Stimulated activated CD4-positive, alpha-beta T cell treated with anti-CD3 and anti-CD28 coated beads, Interleukin-15, amount 100 ng/mL, for 48 hours (primary cell): ENCODE measurements around the gene TMEM190.

Source experiments
- DNase-seq, 2 donors: peaks; one replicate each; pipeline ENCODE4 v3.0.0-alpha.2; 2020; ENCODE audit warnings: low read depth in 2 of 2

The TMEM190 gene

DNA sequence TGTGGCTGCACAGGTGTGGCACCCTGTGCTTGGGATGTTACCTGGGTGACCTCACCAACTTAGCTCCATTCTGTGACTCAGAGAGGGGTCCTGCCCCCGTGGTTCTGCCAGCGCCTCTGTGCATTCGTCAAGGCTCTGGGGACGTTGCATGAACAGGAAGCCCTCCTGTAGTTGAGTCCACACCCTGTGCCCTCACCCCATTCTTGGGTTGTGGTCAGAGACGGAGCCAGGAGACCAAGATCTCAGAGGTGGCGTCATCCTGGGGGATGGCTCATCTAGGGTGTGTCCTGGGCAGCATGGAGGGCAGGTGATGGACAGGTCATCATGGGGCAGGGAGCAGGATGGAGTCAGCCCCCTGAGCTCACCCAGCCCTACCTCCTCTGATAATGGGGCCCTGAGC lies 24.6 kb upstream of the TMEM190 start:
- no peak for DNase-seq

DNA sequence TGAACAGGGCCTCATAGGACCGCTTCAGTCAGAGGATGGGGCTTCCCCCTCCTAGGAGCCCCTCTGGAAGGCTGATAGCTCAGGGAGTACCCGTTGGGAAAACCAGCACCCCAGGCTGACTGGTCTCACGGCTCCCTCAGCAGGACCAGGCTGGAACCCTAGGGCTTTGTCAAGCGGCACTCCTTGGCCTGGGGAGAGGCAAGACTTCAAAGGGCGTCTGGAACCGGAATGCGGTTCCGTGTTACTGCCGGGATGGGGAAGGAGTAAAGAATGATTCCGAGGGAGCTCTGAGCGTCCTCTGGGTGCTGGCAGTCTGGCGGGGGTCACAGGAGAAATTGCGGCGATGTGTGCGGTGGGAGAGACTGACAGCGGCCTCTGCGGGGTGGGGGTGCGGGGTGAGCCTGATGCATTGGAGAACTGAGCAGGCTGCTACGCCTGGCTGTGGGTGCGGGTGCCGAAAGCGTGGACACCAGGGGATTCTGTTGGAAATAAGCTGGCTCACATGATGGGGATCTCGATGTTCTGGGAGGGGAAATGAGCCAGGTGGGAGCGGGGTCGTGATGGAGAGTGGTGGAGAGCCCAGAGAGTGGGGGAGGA lies 24.0 kb upstream of the TMEM190 start:
- DNase-seq, result no peak

DNA sequence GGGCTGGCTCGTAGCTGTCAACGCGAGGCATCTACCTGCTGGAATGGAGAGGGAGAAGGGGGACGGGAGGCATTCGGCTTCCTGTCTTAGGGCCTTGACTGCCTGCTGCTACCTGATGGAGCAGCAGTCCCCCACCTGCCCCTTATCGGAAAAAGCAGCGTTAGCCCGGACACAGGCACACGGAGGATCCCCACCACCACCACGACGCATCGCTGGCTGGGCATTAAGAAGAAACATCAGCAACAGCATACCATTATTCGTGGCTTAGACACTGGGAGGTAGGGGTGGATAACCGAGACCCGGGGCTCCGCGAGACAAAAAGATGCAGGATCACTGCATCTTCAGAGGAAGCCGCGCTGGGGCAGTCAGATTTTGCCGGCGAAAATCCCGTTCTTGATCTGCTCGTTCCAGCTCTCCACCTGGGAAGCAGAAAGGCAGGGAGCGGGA lies 23.2 kb upstream of the TMEM190 start:
- DNase-seq, result no peak

DNA sequence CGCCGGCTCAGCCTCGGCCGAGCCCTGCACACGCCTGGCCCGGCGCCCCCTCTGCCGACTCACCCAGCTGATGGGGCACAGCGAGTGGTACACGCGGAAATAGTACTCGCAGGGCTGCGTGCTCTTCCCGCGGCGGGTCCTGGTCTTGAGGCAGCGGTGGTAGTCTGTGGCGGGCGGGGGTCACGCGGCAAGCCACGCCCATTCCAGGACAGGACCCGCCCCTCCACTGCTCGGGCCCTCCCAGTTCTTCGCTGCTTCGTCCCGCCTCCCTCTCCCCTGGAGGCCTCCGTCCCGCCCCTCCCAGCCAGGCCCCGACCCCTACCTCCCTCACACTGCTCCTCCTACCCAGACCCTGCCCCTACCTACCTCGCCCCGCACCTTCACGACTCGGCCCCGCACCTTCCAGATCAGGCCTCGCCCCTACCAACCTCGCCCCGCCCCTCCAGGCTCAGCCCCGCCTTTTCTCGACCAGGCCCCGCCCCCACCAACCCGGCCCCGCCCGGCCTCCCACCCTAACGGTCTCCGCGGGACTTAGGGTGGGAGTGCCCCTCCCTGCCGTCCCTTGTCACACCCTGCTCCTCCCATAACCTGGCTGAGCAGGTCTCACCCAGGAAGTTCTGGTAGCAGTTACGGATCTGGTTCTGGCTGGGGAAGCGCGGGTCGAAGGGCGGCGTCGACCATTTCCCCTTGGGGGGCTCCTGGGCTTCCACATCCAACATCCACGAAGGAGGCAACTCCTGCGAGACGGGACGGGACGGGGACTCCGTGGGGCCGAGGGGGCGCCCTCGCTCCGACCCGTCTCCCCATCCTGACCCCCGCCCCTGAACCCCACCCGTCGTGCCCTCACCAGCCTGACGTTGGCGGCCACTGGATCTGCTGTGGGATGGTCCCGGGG lies 22.6 kb upstream of the TMEM190 start:
- DNase-seq, result peak in 1 of 2 donors; percentile 36

DNA sequence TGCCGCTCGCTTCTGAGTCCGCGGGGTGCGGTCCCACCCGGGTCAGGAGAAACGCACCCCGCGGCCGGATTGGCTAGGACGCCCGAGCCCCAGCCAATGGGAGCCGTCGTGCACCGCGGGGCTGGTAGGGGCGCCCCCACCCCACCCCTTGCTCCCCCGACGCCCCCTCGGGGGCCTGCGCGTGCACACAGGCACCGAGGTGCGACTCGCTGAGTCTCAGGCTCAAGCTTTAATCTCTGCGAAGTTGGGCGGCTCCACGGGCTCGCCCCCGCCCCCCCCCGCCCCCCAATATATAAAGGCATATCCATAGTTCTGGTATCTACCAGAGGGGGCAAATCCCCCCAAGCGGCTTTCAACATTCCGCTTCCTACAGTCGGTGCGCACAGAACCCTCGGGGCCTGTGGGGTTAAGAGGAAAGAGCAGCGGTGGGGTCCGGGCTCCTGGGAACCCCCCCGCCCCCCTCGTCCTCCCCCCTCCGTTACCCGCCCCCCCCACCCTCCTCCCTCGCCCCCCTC lies 21.9 kb upstream of the TMEM190 start, which contains the start of gene COX6B2:
TSS of gene COX6B2 (minus strand) at position 22 of the 515 bp plus-strand sequence. CDS start 198 bp downstream, outside the sequence.
- DNase-seq, result no peak

DNA sequence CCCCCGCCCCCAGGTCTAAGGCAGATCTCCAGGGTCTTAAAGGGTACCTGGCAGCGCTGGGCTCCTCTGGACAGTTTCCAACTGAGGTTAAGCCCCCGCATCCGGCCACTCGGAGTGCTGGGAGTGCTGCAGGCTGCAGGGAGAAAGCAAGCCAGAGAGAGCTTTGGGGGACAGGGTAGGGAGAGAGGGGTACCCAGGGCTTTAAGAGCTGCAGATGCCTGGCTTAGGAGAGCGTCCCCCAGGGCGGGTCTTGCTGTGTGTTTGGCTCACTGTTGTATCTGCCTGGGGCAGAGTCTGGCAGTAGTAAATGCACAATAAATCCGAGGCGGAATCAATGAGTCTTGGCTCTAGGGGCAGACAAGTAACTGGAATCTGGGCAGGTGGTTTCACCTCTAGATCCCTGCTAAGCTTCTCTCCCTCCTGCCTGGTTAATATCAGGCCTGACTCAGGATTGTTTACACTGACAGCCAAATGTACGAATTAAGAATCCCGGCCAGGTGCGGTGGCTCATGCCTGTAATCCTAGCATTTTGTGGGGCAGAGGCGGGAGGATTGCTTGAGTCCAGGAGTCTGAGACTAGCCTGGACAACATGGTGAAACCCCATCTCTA lies 21.3 kb upstream of the TMEM190 start:
- no peak for DNase-seq

DNA sequence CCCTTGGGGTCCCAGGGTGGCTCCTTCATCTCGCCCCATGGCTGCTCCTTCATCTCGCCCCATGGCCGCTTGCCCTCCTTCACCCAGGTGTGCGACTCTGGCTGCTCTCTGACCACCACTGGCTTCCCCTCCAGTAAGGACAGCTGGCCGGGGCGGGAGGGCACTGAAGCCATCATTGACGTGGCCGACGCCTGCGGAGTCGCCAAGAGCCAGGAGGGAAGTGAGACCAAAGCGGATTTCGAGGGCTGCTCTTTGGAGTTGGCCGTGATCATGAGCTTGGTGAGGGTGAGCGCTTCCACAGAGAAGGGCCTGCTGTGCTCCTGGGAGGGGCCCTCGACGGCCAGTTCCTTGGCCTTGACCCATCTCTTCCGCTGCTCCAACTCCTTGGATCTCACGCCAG lies 18.1 kb upstream of the TMEM190 start:
- DNase-seq, result no peak

DNA sequence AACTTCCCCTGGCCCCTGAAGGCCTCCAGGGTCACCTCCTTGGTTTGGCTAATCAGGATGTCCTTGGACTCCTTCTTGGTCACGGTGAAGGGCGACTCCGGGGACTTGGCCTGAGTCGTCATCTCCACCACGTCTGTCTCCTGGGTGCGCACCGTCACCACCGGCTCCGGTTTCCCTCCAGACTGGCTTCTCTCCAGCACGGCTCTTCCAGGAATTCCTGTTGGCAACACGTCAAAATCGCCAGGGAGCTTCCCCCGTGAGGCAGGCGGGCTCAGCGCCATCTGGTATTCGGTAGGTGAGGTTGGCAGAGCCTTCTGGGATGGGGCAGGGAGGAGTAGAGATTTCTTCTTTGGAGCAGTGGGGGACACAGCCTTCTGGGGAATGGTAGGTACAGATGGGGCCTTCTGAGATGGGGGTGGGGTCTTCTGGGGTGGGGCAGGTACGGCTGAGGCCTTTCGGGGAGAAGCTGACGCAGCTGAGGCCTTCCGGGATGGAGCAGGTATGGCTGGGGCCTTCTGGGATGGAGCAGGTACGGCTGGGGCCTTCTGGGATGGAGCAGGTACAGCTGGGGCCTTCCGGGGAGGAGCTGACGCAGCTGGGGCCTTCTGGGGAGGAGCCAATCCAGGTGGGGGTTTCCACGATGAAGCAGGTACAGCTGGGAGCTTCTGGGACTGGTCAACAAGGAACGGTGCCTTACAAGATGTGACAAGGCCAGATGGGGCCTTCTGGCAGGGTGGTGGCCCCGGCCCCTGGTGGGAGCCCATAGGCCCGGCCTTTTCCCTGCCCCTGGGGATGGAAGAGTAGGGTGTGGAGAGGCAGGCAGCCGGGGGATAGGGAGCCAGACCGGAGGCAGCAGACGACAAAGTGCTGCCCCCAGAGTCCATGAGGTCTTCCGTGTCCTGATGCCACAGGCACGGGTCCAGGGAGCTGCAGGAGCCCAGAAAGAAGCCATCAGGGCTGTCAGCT lies 17.4 kb upstream of the TMEM190 start:
- DNase-seq, result no peak

DNA sequence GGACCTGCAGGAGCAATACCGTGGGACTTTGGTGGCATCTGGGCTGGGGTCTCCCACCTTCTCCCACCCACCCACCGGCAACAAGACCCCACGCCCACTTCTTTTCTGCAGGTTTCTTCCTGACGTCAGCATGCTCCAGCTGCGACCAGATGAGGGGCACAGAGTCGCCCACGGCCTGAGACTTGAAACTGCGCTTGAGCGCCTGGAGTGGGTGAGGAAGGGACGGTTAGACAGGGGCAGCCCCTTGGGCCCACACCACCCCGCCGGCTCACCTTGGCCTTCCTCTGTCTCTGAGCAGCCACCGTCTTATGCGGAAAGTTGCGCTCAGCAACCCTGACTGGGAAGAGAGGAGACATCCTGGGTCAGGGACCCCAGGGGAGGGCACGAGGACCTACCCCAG lies 15.7 kb upstream of the TMEM190 start:
- DNase-seq, result no peak

DNA sequence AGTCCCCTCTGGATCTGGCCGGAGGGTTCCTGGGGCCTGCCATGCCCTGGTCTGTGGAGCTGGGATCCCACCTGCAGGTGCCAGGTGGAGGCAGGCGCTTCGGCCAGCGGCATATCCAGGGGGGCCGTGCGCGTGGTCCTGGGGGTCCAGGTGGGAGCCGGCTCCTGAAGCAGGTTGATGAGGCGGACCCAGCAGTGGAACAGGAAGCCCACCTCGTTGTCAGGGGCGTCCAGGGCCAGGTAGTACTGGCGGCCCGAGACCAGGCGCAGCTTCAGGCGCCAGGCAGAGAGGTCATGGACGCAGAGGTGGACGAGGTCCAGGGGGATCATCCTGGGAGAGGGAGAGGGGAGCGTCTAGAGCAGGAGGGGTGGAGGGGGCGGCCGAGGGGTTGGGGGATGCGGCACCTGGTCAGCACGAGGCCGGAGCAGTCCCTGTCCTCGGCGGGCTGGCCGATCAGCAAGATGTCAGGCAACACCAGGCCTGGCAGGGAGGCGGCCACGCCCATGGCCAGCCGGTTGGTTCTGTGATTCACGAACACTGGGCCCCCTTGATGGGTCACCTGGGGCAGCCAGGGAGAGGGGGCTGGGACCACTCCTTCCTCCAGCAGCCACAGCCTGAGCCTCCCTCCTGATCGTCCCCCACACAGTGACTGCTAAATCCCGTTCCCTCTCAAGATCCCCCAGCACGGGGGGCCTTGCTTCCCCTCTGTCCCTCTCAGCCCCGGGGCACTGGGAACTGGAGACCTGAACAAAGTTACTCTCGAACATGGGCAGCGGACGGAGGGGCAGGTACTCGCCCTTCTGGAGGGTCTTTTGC lies 14.2 kb upstream of the TMEM190 start:
- no peak for DNase-seq

DNA sequence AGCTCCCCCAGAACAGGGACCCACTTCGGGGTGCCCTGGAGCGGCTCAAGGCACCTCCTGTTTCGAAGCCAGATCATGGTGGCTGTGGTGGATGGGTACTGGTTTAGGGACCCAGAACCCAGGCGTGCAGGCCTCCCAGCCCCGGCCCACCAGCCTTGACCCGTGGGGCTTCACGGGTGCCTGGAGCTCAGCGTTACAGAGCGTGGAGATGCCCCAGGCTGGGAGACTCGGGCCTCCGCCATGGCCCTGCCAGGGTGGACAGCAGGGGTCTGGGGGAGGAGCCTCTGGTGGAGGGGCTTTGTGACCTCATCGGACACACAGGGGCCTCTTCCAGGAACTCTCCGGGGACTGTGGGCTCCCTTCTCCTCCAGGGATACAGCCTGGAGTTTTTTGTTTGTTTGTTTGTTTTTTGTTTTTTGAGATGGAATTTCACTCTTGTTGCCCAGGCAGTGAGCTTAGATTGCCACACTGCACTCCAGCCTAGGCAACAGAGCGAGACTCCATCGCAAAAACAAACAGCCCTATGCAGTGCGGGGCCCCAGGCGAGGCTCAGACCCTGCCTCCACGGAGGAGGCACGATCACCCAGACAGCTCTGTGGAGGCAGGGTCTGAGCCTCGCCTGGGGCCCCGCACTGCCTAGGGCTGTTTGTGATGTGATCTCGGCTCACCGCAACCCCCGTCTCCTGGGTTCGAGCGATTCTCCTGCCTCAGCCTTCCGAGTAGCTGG lies 13.5 kb upstream of the TMEM190 start, which contains the start of gene GARIN5B:
TSS of gene GARIN5B (minus strand) at position 271 of the 727 bp plus-strand sequence. CDS start at position 77, 194 bp downstream.
- no peak for DNase-seq

DNA sequence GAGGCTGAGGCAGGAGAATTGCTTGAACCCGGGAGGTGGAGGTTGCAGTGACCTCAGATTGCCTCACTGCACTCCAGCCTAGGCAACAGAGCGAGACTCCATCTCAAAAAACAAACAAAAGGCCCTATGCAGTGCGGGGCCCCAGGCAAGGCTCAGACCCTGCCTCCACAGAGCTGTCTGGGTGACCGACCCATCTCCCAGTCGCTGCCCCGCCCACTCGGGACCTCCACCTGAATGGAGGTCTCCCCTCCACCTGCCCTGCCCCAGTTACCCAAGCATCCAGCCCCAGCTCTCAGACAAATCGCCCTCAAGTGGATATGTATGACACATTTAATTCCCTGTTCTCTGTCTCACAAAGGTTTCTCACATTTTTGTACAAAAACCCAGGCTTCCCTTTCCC lies 11.4 kb upstream of the TMEM190 start:
- no peak for DNase-seq

DNA sequence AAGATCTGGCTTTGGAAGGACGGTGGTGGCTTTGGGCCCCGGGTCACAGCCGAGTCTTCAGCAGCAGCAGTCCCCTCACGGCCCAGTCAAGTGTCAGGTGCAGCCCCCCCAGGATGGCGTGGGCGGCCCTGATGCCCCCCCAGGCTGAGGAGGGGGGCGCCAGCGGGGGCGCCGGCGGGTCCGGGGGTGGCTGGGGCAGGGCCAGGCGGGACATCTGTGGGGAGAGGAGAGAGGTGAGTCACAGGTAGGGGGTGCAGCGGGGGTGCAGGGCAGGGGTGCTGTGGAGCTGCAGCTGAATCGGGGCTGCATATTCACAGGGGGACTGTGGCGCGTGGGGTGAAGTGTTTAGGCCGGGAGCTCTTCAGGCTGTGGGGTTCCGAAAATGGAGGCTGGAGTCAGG lies 10.7 kb upstream of the TMEM190 start:
- no peak for DNase-seq

DNA sequence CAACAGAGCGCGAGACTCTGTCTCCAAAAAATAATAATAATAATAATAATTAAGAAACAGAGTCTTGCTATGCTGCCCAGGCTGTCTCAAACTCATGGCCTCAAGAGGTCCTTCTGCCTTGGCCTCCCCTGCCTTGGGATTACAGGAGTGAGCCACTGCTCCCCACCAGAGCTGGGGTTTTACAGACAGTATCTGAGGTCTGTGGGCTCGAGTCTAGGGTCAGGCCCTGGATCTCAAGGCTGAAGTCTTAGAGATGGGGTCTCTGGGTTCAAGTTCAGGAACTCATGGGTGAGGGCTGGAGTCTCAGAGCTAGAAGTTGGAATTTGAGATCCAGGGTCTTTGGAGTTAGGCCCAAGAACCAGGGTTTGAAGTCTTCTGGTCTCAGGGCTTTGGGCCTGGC lies 9.8 kb upstream of the TMEM190 start:
- no peak for DNase-seq

DNA sequence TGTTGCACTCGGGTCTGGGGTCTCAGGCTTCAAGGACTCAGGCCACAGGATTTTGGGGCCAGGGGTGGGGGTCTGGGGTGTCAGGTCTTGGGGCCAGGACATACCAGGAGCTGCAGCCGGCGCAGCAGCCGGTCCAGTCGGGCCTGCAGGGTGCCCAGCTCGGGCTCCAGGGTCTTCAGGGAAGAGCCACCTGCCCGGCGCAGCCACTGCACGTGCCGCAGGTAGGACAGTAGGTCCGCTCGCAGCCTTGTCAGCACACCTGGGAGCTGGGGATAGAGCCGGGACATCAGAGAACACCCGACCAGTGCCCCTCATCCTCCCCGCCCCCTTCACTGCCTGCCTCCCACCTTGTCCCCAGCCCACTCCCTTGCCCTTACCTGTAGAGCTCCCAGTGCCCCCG lies 8.5 kb upstream of the TMEM190 start:
- DNase-seq, result no peak

DNA sequence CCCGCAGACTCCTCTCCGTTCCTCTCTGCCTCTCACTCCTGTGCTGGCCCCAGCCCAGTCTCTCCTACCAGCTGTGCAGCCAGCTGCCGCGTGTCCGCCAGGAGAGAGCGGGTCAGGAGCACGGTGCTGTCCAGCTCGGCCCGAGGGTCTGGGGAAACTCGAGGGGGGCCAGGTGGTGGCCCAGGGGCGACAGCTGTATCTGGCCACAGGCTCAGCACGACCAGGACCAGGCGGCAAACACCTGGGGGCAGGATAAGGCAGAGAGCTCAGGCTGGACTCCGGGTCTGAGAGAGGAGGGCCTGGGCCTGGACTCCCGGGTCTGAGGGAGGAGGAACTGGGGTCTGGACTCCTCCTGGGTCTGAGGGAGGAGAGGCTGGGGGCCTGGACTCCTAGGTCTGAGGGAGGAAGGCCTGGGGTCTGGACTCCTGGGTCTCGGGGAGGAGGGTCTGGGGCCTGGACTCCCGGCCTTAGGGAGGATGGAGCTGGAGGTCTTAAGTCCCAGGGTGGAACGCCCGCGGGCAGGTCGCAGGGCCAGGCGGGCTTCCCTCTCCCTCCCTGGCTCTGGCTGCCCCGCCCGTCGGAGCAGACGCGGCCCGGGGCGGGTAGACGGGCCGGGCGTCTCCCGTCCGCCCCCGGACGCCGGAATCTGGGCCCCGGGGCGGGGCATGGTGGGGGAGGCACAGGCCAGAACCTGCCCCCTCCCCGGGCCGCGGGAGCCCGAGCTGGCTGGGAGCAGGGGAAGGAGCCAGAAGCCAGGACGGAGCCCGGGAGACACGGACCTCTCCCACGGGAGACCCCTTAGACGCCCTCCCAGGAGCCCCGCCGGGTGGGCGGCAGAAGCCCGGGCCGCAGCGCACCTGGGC lies 7.7 kb upstream of the TMEM190 start:
- no peak for DNase-seq

DNA sequence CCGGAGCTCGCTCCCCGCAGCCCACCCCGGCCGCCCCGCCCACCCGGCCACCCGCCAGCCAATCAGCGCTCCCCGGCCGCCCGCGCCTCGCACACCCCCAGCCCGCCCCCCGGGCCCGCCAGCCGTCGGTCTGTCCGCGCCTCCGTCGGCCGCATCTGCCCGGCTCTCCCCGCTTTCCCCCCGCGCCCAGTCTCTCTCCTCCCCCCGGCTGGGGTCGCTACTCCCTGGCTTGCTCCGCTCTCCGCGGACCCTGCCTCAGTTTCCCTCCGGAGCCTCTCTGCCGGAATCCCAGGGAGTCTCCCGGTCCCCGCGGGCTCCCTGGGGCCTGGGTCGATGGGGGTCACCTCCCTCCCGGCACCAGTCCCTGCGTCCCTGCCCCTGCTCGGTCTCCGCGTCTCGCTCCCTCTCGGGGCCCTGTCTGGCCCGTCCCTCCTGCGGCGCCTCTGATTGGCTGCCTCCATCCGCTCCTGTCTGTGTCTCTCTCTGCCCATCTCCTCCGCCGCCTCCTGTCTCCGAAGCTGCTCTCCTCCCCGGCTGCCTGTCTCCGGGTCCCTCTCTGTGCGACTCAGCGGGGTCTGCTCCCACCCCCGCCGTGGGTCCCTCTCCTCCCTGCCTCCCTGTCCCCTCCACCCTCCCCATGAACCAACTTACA lies 6.8 kb upstream of the TMEM190 start:
- DNase-seq, result no peak

DNA sequence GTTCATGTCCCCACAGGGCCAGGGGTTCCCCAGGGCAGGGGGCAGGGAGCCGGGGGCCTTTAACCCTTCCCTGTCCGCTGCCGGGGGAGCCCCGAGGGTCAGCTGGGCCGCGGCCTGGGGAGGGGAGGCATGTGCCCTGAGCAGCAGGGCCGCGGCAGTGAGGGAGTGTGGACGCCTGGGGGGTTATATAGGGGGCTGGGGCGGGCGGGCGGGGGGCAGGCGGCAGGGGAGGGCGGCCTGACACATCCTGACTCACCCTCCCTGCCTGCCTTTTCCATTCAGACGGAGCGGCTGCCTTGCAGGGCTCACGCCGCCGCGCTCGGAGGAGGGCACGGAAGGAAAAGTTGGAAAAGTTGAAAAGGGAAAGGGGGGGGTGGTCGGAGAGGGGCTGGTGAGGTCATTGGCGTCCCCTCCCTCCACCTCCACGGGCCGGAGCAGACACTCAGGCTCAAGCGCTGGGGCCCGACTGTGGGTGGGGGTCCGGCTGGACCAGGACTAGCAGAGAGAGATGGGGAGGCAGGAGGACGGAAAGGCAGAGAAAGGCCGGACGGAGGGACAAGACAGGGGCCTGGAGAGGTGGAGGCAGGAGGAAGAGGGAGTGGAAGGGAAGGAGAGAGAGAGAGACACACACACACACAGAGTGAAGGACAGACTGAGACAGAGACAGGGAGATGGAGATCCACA lies 6.2 kb upstream of the TMEM190 start, which contains the start of gene IL11:
TSS of gene IL11 (minus strand) at position 159 of the 684 bp plus-strand sequence. CDS start at position 6, 153 bp downstream.
- no peak for DNase-seq
